NCI-H526 treated with DMSO at 0.1 percent for 48 hours (cell line): ENCODE data around the gene RCC1.
A peak's percentile ranks its signal among the peaks of the same experiment; 100 is the strongest.
"Not testable (repeated sequence)": the region's sequence is repeated elsewhere in the genome, so short reads cannot be mapped to it uniquely, and the experiment has no call there.

Source experiments
- DNase-seq: peaks from one replicate; lab custom pipeline; 2025; lab: John Stamatoyannopoulos, UW

Gene RCC1

GRCh38 chr1:28548318-28548717, 42.5 kb downstream of the RCC1 start:
- no peak for DNase-seq

DNA sequence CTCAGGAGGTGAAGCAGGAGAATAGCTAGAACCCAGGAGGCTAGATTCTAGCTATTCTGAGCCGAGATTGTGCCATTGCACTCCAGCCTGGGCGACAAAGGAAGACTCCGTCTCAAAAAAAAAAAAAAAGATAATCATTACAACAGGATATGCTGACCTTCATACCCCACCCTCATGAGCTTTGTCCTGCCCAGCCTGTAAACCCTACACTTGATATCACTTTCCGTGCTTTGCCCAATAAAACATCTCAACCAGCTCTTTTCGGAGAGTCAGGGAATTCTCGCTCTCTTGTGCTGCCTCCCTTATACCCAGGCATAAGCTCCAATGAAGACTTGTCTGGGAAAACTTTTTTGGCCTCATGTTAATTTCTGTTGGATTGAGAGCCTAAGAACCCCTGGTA, 45.5 kb downstream of the RCC1 start:
- no peak for DNase-seq

DNA sequence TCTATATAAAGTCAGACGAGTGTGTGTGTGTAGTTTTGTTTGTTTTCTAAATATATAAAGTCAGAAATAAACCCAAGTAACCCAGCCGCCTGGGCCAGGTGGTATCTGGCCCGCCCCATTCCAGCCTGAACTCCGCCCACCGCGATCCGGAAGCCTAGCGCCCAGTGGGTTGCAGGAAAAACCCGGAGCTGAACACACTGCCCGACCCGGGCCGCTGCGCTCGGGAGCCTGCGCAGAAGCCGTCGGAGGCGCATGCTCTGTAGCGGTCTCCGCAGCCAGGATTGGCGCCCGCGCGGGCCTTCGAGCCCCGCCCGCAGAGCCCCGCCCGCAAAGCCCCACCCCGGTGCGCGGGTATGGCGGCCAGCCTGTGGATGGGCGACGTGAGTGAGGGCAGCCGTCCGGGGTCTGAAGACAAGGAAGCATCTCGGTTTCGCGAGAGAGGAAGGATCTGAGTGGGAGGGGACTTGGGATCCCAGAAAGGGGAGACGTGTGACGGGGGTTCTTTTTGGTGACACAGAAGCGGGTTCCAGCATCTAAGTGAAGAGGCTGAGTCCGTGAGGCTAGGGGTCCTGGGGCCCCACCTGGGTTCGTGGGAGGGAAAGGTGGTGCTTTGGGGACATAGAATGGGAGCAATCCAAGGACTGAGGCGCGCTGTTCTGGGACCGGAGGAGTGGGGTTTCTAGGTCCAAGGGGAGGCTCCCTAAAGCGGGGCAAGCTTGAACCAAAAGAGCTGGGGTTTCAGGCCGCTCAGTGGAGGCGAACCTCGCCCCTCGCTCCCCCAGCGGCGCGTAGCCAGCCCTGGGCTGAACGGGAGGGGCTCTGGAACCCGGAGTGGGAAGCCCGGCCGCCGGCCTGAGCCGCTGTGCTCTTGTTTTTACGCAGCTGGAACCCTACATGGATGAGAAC, 47.2 kb downstream of the RCC1 start, which contains the start of gene TRNAU1AP:
Gene TRNAU1AP, plus strand, starts transcription at position 328 of the 906 bp plus-strand sequence. Its CDS starts 26 bp downstream, at position 354.
- peak; percentile 93 for DNase-seq

- DNase-seq, result no peak
Measured at GRCh38 chr1:28560886-28561285, 55.0 kb downstream of the RCC1 start.

GRCh38 chr1:28564310-28564709, 58.5 kb downstream of the RCC1 start:
- DNase-seq, result no peak

GRCh38 chr1:28565040-28565439, 59.2 kb downstream of the RCC1 start:
- DNase-seq, result no peak

DNA sequence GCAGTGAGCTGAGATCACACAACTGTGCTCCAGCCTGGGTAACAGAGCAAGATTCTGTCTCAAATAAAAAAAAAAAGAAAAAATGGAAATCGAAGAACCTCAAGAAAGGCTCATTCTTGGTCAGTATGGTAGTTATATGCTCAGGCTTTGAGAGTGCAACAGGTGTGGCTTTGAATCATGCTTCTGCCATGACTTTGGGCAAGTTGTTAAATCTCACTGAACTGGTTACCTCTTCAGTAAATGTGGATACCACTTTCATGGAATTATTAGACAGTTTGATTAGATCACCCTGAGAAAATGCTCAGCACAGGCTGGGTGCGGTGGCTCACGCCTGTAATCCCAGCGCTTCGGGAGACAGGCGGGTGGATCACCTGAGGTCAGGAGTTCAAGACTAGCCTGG, 59.9 kb downstream of the RCC1 start:
- DNase-seq, result no peak

DNA sequence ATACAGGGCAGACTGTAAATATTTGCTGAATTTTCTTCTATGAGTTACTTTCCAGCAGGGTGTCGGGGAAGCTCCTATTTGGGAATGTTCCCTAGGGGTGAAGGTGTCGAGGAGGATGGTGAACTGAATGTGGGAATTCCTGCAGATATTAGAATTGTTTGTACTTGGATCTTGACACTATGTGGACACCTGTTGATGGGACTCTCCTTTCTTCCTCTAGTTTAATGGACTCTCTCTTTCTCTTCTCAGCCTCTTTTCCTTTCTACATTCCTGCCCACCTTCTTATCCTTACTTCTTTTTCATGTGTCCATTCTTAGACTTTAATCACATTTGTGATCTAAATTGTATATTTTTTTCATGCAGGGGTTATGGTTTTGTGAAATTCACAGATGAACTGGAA, 61.1 kb downstream of the RCC1 start:
- DNase-seq, result no peak

DNA sequence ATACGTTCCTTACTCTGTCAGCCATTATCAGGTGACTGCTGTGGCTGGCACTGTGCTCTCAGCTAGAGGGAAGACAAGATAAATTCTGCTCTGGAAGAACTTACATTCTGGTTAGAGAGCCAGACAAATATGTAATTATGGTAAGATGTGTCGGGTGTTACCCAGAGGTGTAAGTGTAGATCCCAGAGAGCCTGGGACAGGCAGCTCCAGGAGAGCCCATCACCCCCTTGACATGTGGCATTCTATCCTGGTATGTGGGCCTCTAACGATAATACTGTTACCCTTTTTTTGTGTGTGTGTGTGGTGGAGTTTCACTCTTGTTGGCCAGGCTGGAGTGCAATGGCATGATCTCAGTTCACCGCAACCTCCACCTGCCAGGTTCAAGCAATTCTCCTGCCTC, 66.1 kb downstream of the RCC1 start:
- DNase-seq, result no peak

DNA sequence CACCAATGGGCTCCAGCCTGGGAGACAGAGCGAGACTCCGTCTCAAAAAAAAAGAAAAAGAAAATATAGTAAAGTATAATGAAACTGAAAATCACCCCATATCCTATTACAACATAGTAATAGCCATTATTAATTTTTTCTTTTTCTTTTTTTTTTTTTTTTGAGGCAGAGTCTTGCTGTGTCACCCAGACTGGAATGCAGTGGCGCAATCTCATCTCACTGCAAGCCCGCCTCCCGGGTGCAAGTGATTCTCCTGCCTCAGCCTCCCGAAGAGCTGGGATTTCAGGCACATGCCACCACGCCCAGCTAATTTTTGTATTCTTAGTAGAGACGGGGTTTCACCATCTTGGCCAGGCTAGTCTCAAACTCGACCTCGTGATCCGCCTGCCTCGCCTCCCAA, 67.0 kb downstream of the RCC1 start:
- not testable (repeated sequence) for DNase-seq

DNA sequence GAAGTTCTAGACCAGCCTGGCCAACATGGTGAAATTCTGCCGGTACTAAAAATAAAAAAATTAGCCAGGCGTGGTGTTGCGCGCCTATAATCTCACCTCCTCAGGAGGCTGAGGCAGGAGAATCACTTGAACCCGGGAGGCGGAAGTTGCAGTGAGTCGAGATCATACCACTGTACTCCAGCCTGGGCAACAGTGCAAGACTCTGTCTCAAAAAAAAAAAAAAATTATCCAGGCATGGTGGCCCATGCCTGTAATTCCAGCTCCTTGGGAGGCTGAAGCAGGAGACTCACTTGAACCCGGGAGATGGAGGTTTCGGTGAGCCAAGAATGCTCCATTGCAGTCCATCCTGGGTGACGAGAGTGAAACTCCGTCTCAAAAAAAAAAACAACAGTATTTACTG, 67.7 kb downstream of the RCC1 start:
- DNase-seq, result no peak

- no peak for DNase-seq
Measured at GRCh38 chr1:28577052-28577678, 71.3 kb downstream of the RCC1 start.

- DNase-seq, result no peak
Measured at GRCh38 chr1:28577738-28578536, 72.1 kb downstream of the RCC1 start.

DNA sequence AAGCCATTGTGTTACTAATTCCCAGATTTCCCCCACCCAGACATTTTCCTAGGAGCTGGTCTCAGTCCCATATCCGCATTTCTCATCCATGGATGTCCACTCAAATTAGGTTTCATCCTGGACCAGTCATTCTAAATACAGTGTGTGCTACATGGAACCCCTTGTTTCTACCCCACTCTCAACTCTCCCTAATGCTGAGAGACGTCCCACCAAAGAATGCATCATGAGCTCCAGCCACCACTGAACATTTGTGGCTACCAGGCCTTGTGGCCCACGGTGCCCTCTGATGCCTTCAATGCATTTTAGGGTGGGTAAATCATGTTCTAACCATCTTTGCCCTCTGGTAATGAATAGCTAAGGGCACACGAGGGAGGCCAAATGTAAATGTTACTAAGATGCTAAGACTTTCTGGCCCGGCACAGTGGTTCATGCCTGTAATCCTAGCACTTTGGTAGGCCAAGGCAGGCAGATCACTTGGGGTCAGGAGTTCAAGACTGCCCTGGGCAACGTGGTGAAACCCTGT, 72.9 kb downstream of the RCC1 start:
- DNase-seq, result no peak

DNA sequence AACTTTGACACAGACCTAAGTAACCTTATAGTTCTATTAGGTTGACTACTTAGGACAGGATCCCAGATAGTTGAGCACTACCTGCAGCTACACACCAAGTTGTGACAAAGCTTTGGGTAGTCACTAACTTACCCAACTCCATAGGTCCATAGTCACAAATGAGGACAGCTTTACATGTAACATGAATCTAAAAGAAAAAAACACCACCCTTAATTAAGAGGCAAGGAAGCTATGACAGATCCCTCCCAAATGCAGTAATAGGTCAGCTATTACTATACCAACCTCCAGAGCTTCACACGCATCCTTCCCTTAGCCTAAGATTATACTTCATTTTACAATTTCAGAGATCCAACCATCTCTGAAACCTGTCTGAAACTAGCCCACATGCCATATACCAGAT, 73.6 kb downstream of the RCC1 start:
- DNase-seq, result no peak

DNA sequence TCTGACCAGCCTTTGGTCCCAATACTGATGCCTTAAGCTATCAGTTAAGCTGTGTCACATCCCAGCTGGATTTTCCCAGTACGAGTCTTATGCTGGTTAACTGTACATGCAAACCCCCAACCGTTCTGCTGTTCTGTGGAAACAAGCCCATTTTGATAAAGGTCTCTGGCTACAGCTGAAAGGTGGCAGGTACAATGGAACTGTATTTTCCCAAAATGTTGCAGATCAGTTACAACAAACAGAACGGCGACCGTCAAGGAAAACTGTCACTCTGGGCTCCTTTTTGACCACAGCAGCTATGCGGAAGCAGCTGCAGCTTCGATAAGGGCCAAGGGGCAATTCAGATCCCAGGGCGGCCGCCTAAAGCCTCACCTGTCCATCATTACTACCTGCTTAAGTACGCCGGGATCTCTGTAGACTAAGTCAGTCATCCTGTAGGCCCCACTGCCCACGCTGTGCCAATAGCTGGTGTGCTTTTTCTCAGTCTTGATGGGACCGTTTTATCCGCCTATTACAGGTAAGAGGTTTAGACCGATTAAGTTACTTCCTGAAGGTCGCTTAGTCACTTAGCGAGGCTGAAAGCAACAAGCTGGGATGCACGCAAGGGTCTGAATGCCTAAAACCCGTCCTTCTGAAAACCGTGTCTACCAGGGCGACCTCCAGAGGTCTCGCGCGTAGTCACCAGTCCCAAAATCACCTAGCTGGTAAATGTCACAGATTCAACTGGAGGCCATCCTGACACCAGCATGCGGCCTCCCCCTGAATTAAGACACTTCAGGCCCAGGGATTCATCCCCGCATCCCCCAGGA, 75.1 kb downstream of the RCC1 start:
- DNase-seq, result peak; percentile 49

DNA sequence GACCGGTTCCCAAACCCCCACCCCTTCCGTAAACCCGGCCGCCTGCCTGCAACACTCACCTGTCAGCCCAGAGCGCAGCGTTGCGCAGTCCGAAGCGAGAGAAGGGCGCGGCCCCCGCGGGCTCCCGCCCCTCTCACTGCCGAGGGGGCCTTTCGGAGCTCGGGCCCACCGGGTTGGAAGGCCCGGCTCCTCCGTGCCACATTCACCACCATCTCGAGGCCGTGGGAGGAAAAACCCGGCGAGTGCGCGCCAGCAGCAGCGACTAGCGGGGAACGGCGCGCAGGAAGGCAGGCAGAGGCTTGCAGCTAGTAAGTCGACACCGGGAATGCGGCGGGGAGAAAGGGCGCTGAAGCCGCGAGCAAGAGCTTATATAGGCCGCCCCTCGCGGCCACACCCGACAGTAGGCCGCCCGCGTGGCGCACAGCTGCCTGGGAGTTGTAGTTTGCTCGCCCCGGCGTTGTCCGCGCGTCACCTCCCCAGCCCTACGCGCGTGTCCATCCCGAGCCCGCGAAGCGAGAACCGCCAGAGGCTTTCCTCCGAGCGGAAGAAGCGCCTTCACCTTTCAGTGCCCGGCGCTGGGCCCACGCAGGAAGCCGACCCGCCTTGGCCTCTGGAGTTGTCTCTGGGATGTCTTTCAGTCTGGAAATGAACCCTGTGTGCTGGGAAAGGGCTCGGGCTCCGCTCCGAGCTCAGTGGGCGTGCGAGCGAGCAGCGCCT, 75.8 kb downstream of the RCC1 start:
- peak; percentile 93 for DNase-seq

DNA sequence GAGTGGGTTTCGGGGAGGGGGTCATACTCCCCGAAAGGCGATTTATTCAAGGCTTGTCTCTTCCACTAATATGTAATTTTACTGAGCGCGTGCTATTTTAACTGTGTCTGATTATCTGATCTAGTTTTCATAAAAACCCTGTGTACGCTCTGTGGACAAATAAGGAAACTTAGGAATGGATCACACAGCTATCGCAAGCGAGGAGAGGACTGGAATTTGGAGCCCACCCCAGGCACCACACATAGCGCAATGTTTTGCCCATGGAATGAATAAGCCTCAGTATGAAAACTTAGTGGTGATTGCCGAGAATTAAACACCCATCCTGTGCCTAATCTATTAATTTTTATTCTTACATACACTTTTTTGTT, 76.4 kb downstream of the RCC1 start:
- peak; percentile 23 for DNase-seq

- DNase-seq, result not testable (repeated sequence)
Measured at GRCh38 chr1:28586585-28587391, 80.9 kb downstream of the RCC1 start.
